DLD1 (cell line): ENCODE results near the gene TSHZ2.

Experiments
- in situ Hi-C: cut with HindIII; loops from 2 replicates; pipeline ENCODE4 v1.10.0; 2017; ENCODE audit warnings: low sequenced_read_pairs

TSHZ2 gene

DNA sequence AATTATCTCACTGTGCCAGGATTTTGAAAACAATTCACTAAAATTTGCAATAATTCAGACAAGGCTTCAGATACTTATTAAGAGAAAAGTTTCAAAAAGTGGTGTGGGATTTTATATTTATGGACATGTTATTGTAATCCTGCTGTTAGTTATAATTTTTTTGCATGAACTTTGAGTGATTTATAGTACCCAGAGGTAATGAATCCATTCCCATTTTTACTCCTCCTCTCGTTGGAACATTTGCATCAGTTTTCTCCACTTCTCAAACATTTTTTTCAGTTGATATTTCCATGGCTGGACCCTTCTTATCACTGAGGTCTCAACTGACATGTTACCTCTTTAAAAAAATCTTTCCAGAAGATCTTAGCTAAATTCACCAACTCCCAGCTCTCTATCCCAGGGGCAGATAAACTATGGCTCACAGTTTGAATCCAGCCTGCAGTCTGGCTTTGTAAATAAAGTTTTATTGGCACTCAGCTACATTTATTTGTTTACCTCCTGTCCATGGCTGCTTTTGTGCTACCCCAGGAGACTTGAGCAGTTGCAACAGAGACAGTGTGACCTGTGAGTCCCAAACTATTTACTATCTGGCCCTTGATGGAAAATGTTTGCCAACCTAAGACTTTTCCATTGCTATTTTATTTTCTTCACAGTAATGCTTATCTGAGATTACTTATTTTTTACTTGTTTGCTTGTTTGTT is 83.4 kb downstream of the TSHZ2 start:
- in situ Hi-C loops, result no loop called here

GRCh38 chr20:53057579-53057978 is 85.4 kb downstream of the TSHZ2 start:
- in situ Hi-C loops, result no loop called here

- in situ Hi-C loops, result no loop called here
Measured at GRCh38 chr20:53059848-53060247, 87.7 kb downstream of the TSHZ2 start.

- in situ Hi-C loops, result no loop called here
Measured at GRCh38 chr20:53061192-53062108, 89.3 kb downstream of the TSHZ2 start.

DNA sequence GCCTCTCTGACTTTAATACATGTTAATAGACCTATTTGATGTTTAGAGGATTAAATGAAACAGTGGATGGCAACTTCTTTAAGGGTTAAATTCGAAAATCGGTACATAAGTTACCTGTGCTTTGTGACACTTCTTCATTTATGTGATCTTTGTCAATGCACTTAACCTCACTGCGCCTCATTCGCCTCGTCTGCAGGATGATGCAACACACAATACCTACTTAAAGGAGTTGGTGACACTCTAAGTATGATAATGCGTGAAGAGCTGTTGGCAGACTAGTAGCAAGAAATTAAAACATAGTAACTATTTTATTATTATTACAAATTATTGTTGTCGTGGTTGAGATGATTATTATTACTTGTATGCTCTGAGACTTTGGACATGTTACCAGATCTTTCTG is 92.8 kb downstream of the TSHZ2 start:
- in situ Hi-C loops, result no loop called here

DNA sequence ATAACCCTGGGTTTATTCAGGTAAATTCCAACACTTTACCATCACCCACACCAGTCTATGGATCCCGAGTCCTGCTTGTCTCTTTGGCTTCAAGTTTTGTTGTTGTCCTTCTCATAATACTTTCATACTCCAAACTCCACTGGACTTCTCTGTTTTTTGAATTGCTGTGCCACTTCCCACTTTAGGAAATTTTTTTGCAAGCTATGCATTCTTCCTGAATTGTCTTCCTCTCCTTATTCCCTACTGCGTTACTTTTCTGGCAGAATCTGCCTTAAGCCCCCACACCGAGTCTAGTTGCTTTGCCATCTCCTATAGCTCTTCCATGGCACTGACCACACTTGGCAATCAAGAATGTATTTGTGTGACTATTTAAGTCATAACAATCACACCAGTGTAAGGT is 96.1 kb downstream of the TSHZ2 start:
- in situ Hi-C loops, result no loop called here

DNA sequence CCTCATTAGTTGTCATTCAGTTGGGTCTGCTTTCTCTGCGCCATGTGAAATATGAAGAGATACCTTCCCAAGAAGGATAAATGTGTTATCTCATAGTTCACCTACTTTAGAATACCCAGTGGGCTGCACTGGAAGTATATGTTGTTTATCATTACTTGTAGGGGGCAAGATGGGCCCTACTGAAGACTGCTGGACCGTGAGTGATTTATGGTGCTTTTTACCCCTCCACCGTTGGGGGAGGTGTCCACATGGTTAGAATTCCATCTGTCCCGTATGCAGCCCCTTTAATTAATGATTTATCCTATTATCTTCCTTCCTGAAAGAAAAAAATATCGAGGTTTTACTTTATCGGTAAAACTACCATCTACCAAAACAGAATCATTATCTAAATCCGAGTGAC is 97.0 kb downstream of the TSHZ2 start:
- in situ Hi-C loops, result no loop called here

- in situ Hi-C loops, result no loop called here
Measured at GRCh38 chr20:53070224-53070623, 98.1 kb downstream of the TSHZ2 start.

GRCh38 chr20:53070706-53071392 is 98.7 kb downstream of the TSHZ2 start:
- in situ Hi-C loops, result no loop called here

- in situ Hi-C loops, result no loop called here
Measured at GRCh38 chr20:53071833-53072232, 99.7 kb downstream of the TSHZ2 start.

DNA sequence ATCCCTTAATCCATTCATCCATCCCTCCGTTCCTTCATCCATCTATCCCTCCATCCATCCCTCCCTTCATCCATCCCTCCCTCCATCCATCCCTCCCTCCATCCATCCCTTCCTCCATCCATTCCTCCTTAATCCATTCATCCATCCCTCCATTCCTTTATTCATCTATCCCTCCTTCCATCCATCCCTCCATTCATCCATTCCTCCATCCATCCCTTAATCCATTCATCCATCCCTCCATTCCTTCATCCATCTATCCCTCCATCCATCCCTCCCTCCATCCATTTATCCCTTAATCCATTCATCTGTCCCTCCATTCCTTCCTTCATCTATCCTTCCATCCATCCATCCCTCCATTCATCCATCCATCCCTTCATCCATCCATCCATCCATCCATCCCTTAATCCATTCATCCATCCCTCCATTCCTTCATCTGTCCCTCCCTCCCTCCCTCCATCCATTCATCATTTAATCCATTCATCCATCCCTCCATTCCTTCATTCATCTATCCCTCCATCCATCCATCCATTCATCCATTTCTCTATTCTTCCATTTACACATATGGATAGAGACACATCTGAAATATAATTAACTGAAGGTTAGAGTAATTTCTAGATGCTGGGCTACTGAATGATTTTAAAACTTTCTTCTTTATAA is 100.9 kb downstream of the TSHZ2 start:
- in situ Hi-C loops, result no loop called here

DNA sequence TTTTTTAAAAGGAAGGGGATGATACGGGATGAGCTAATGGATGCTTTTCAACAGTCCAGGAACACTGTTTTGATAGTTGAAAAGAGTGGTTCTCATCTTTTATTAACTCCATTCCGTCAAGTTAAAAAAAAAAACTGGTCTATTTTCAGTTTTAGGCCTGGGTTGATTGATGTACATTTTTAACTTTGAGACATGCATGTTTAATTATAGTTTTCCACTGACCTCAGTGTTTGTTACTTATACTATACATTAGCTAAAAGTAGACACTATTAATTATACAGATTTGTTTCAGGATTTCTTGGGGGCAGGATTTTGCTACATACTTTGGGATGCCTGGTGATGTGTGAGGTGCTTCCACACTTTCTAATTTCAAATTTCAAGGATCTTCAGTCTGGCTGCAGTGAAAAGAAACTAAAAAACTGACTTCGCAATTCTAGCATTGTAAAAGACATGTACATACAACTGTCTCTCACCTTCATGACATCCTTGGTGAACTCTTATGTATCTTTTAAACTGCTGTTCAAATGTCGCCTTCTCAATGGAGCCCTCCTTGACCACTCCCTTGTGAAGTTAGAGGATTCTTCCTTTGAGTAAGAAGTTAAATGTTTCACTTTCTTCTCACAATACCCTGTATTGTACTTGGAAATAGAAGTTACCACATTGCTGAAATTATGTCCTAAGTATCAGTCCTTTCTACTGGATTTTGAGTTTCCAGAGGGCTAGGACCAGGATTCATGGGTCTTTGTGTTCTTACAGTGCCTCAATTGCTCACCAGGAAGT is 101.7 kb downstream of the TSHZ2 start:
- in situ Hi-C loops, result no loop called here

DNA sequence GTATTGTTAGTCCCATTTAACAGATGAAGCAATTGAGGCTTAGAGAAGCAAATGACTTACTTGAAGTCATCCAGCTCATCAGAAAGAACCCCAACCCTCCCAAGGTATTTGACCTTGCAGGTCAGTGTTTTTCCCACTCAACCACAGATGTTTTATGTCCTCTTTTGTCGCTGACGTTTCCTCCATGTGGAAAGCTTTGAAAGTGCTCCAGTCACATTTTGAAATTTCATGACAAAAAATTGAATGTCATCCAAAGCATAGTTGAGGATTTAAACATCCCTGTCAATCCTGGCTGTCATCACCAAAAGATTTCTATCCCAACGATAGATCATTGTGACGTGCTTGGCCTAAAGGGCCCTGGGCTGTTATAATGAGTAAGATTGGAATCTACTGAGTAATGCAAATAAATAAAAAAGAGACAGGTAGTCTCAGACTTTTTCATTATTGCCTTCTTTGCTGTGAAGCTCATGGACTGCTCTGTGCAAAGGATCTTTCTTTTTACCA is 102.7 kb downstream of the TSHZ2 start:
- in situ Hi-C loops, result no loop called here

DNA sequence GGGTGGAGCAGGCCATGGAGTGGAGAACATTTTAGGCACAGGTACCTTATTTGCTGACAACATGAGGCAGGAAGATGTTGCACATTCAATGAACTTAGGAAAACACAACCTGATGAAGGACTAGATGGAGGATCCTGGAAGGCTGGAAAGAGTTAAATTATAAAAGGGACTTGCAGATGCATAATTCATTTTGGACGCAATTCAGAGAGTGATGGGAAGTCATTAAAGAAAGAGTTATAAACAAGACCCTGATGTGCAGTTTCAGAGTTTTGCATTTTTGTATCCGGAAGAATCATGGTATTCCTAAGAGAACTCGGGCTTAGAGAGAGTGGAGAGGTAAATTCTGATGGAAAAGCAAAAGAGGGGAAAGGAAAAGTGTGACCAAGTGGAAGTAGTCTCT is 104.5 kb downstream of the TSHZ2 start:
- in situ Hi-C loops, result no loop called here

GRCh38 chr20:53077373-53078205 is 105.4 kb downstream of the TSHZ2 start:
- in situ Hi-C loops, result no loop called here

- in situ Hi-C loops, result no loop called here
Measured at GRCh38 chr20:53078761-53079160, 106.6 kb downstream of the TSHZ2 start.

DNA sequence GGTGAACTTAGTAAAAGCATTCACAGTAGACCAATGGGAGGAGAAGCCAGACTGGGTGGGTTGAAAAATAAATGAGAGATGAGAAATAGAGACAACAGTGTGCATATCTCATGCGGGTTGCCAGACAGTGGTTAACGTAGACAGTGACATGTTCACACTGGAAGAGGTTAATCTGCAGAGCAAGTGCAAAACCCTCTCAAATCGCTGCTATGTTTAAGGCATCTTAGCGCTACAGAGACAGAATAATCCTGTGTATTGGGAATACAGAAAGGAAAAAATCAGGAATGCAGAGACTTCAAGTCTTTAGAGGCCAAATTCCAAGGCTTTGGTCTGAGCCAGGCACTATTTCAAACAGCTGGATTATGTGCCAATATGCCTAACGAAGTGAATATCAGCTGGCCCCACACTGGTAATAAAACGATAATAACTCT is 107.1 kb downstream of the TSHZ2 start:
- in situ Hi-C loops, result no loop called here

- in situ Hi-C loops, result no loop called here
Measured at GRCh38 chr20:53079828-53080686, 107.9 kb downstream of the TSHZ2 start.

DNA sequence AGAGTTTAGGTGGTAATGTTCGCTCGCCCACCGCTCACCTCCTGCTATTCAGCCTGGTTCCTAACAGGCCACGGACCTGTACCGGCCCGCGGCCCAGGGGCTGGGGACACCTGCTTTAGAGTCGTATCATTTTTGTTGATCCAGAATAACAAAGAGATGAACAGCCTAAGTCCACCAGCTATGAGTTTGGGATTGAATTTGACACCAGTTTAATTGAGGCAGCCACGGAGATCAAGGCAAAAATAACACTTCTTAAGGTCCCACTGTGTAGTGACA is 108.5 kb downstream of the TSHZ2 start:
- in situ Hi-C loops, result no loop called here
